RPMI7951 (cell line): Measurements from ENCODE around the gene PAMR1. TPM values are rescaled to one million over a fixed set of nuclear protein-coding genes. Genes with fewer than 3 reads are reported as not detected.

Experiments
- DNase-seq: peaks from one replicate; pipeline ENCODE4 v3.0.0-alpha.2; 2012; ENCODE audit warnings: low read depth
- total RNA-seq: library from RNA; depleted of rRNA; stranded (reverse); fragments of >200 nt; shearing (Covaris generic); gene quantifications from 2 replicates; pipeline ENCODE4 v1.2.3, GENCODE V29; 2014

PAMR1 gene
- total RNA-seq, 1 experiment from 2014 or later: 0.24 TPM

DNA sequence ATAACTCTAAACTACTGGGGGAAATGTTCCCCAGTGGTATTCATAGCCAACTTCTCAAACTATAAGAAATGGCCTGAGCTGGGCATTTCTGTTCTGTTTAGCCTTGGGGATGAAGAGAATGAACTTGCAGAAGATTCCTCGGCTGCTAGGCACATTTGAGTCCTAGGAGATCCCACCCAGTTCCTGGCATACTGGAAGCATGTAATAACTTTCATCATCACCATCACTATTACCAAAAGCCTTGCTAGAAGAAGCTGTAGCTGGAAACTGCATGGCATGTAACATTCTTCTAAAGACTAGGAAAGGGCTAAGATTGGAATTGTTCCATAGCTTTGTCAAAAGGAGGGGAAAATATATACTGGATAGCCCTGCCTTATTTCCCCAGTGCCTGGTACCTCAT, 65.9 kb downstream of the PAMR1 start:
- no peak for DNase-seq

DNA sequence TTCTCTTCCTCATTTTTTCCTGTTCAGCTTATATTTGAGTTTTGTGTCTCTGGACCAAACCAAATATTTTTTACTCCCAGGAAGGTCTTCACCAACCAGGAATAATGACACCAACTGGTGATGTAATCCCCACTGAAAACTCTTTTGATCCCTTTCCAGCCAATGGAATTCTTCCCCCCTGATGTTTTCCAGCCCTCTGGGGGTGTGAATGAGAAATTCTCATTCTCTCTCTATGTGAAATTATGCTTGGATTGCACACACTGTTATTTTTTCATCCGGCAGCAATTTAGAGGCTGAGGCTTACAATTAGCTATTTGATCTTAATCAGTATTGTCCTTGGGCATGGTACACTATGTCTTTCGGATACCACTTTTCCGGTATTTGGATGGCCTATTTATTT, 66.6 kb downstream of the PAMR1 start:
- no peak for DNase-seq

DNA sequence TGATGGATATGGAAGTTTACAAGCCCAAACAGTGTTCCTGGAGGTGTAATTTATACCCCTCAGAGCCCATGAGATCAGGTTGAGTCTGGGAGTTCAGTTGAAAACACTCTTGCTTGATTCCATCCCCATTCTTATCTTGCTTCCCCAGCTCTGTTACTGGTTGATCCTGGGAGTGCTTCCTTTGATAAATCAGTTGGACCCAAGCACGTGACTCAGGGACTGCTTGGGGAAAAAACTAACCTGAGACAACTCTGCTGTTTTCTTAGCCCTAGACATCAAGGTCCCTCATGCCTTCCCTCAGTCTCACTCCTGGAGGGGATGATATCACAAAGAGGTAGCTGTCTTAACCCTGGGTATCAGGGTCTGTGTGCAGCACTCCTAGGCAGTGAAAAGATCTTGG, 71.1 kb downstream of the PAMR1 start:
- no peak for DNase-seq

DNA sequence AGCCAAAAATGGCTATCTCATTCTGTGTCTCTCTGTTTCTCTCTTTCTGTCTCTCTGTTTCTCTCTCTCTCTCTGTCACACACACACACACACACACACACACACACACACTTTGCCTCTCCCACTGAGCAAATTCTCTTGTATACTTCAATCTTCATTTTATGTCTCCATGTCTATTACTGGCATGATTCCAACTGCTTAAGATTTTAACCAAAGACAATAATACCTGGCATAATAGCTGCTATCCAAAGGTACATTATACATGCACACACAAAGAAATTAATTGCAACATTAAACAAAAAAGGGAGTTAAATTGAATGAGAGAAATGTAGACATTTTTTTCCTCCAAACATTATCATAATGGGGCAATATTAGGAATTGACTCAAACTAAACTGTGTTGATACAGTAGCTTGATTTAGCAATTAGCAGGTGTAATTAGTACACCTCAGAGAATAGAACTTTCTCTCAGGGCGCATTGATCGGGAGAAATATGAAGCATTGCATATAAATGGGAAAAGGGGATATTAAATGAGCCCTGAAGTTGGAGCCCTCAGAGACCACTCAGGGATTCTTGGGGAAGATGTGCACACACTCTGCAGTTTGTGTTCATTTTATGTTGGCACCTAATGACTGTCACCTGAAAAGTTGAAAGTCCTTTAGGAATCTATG, 88.7 kb downstream of the PAMR1 start:
- no peak for DNase-seq

DNA sequence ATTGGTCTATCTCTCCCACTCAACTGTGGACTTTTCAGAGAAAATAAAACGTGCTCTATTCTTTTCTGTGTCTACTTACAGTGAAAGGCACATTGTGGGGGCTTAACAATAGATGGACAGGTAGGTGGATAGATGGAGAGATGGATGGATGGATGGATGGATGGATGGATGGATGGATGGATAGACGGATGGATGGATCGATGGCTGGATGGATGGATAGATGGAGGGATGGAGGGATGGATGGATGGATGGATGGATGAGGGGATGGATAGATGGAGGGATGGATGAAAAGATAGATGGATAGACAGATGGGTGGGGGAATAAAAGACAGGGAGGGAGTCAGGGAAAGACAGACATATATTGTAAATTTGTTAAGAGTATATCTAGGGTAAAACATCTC, 91.8 kb downstream of the PAMR1 start:
- DNase-seq: no peak

DNA sequence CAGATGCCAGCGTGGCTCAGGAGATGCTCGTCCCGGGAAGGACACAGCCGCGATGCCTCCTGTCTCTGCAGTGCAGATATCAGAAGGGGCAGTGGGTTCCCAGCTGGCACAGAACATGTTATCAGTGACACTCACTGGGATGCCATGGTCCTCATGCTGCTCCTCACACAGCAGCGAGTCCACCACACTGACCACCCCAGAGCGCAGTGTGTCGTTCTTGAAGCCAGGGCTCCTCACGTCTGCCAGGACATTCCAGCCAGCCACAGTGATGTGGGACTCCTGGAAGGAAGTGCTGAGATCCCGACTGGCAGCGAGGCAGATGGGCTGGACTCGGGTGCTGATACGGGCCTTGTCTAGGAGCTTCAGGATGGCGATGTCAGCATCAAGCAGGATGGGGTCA, 93.0 kb downstream of the PAMR1 start:
- no peak for DNase-seq

DNA sequence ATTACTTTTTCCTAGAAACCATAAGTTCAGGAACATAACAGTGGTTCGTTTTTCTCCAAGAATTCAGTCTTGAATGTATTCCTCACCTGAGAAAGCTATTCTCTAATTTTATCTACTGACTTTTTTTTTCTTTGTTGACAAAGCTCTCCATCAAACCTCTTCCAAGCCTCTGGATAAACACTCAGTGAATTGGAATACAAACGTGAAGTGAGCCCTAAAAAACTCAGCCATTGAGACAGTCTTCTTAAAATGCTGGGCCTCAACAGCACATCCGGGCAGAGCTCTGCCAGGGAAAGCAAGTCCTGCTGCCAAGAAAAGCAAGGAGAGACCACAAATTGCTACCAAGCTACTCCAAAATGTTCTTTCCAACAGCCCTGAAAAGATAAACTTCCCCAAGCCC, 98.3 kb downstream of the PAMR1 start:
- peak; percentile 40 for DNase-seq

DNA sequence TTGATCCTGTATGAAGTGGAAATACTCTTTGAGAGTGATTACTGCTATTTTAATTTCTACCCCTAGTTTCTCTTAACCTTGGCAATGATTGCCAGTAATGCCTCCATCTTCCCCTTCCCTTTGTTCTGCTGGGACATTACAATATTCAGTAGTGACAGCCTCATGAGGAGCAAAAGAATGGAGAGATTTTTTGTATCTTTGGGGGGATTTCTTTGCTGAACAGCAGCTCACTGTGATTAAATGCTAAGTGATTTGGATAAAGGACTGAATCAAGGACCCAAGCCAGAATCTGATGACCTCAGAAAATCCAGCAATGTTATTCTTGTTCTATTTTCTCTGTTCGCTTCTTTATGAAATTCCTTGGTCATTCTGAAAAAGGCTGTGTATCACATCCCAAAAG, 99.1 kb downstream of the PAMR1 start:
- DNase-seq: no peak

DNA sequence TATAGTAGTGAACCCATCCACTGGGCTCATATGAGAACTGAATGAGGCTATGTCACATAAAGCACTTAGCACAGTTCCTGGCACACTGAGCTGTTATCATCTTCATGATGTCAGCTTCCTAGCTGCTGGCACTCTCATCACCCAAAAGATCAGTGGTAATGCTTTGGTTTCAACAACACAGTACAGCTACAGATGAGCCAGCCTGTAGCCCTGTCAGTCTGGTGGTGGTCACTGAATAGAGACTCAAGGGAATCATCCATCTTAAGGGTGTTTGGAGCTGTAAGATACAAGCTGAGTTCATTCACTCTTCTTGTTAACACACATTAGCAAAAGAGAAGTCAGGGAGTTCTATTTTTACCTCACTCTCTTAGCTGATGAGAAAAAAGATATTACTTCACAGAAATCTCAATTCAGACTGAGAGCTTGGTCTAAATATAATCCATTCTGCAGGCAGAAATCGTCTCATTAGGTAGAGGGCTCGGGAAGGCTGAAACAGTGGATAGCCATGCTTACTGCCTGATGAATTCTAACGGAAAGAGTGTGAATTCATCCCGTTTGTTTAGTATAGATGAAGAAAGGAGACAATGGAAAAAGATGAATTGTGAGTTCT, 99.7 kb downstream of the PAMR1 start:
- DNase-seq: no peak

DNA sequence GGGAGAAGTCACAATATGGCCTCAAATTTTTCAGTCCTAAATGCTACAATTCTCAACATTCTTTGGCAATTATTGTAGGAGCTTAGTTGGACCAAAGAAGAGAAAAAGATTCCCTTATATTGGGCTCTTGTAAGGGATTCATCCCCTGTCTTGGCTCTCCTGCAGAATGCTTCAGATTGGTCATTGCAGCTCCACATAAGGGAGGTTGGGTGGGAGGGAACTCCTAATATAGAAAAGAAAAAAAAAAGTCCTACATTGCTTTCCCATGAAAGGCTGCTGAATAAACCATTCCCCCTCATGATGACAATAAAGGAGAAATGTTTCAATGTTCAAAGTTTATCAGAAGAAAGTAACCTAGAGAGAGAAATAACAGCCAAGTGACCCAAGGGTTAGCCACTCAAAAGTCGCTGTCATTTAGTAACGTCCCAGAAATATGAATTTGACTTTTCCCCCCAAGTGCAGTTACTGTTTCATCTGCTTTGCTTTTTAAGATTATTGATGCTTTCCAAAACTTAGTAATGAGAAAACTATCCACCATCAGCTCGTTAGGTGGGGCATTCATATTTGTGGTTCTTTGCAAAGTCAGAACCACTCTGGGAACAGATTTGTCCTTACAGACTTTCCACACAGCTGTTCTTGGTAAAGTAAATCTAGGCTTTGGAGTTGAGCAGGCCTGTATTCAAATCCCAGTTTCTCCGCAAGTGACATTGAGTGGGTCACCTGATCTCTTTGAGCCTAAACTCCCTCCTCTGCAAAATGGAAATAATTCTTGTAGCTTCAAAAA, 101.1 kb downstream of the PAMR1 start:
- no peak for DNase-seq

DNA sequence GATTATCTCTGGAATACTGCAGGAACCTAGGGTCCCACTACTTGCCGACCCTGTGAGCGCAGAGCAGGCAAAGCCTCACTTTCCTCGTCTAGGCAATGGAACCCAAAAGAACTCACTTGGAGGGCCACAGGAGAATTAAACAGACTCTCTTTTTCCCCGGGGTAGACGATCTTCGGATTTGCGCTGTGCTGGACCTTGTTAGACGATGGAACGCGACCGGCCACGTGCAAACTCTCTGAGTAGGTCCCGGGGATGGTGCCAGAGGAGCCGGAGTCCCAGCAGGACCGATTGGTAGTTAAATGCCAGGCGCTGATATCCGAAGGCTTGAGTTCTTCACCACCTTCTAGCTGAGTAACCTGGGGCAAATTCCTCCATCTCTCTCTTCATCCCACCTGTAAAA, 105.0 kb downstream of the PAMR1 start:
- no peak for DNase-seq

DNA sequence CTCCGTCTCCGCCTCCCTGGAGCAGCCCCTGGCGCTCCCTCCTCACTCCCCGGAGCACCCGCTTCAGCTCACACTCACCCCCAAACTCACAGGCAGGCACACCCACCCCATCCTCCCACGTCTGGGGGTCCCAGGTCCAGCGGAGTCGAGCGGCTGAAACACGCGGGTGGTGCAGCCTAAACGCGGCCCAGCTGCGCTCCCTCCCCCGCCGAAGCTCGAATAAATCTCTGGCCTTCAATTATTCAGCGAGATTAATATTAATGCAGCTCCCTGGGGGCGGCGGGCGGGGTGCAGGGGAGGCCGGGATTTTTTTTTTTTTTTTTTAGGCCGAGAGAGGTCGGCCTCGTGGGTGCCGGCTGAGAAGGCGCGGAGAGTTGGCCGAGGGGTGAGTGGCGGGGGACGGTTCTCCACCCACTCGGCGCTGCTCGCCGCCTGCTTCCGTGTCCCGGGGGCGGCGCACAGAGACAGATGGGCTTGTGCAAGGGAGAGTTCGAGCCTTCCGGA, 105.5 kb downstream of the PAMR1 start:
- no peak for DNase-seq

DNA sequence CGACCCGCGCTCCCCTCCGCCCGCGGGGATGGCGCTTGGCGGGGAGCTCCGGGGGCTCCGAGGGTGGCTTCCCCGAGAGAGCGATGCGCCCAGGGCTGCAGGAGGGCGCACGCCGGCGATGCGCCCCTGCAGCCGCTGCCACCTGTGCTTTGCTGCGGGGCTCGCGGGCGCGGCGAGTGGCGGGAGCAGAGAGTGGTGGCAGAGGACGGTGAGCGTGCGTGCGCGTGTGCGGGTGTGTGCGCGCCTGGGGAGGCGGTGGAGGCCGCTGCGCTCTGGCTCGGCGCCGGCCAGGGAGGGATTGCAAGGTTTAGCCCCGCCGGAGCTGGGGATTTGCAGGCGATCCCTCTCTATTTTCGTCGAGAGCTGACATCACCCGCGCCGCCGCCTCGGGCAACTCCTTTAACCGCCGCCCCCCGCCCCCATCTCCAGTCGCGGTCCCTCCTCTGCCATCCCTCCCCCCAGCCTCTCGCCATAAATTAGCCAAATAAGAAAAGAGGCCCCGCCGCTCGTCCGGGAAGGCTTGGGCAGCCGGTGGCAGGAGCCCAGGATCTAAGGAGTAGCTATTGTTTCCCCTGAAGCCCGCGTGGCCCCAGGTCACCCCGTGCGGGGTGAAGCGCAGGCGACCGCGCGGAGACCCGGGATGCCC, 106.1 kb downstream of the PAMR1 start, which contains the start of gene SLC1A2:
SLC1A2 (minus strand) TSS at position 375 of the 646 bp plus-strand sequence. CDS start 592 bp downstream, outside the sequence.
- DNase-seq: peak; percentile 11

DNA sequence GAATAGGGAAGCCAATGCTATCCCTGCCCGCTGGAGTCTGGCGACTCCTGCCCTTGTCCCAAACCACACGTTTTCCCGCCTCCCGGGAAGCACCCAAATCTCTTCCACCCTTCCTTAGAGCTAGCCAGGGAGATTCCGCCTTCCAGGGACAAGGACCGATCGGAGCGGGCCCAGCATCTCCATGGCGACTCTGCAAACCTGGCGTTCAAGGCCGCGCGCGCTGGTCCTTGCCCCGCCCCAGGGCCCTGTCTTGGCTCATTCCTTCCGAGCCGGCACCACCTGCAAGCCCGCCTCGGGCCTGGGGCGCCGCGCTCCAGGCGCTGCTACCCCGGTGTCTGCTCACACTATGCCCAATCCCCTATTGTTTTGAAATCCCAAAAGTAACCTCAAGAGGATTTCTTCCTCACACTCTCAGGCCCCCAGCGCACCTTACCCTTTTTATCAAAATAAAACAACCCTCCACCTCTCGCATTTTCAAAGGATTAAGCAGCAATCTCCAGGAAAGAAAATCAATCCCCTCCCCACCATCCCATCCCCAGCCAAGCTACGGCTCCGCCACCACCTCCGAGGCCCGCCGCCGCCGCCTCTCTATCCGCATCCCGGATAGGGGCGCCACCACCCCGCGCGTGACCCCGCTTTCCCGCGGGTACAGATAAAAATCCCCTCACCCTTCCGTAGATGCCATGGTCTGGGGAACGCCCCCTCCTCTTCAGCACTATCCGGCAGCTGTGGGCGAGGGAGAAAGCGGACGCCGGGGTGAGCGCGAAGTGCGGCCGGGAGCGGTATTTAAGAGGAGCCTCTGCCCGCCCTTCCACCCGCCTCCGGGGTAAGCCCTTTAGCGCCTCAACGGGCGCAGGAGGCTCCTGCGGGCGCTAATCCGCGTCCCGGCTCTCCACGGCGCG, 106.9 kb downstream of the PAMR1 start:
- DNase-seq: no peak

DNA sequence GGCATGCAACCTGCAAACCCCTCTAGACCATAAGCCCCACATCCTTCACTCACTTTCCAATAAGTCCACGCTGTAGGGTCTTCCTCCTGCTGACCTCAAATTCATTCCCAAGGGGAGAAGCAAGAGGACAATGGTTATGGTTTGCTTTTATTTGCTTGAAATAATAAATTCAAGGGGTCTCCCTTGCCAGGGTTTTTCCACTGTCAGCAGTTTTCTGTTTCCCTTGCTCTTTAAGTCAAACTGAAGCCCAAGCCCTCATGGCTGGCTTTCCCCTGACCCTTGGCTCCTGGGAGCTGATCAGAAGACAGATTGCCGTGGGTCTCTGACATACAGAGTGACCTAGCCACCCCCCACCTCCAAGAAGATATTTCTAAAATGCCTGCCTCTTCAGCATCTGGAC, 109.9 kb downstream of the PAMR1 start:
- no peak for DNase-seq

DNA sequence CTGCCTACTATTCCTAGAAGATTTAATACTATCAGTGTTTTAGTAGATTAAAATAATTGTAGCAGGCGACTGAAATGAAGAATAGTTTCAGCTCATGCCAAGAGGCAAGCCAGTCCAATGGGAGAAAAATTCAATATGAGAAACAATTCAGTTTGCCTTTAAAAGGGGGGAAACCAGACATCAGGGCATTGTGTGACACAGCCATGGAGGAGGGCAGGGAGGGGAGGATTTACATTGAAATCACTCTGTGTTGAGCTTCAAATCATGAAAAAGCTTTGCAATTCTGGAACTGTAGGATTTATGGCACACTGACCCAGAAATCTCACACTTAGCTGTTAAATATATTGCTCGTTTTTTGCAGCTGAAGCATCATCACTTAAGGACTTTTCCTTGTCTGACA, 110.6 kb downstream of the PAMR1 start:
- no peak for DNase-seq

DNA sequence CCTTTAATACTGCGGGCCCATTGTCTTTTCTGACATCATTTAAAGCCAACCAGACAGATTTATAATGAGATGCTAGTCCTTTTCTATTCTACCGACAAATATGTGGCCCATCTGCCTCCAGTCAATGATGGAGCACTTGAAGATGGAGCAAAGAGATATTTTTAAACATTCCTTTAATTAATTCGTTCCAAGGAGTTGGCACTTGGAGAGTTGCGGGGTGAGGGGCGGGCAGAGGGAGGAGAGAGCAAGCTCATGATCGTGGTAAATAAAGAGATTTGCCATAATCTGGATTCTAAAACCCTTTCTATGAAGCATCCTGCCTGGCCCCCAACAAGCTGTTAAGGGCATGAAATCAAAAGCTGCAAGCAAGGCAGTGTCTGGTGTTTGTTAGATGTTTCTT, 111.1 kb downstream of the PAMR1 start:
- DNase-seq: no peak

DNA sequence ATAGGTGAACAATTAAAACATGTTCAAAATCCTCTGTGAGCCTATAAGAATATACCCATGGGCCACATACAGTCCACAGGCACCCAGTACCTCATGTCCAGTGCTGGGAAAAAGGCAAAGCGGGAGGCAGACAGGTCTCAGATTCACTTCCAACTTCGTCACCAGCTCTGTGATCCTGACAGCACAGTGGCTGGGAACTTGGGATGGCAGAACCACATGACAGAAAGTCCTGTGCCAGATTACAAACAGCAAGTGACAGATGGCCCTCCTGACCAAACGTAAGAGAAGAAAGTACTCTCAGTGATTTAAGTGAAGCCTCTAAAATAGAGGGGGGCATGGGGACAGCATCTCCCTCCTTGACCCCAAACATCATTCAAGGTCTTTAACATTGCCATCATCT, 111.8 kb downstream of the PAMR1 start:
- no peak for DNase-seq

DNA sequence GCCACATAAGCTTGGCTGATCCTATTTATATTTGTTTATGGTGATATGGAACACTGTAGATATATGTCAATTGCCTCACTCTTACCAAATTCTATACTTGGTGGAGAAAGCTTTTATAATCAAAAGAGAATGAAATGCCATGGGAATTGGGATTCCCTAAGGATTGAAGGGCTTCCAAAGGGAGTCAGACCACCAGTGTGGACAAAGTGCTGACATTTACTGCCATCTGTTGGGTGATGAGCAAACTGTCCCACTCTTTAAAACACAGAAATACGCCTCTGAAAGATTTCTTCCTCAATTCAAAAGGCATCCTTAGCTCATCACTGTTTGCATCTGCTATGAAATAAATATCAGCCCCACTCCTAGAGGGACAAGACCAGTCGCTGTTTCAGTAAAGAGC, 113.1 kb downstream of the PAMR1 start:
- peak; percentile 33 for DNase-seq

DNA sequence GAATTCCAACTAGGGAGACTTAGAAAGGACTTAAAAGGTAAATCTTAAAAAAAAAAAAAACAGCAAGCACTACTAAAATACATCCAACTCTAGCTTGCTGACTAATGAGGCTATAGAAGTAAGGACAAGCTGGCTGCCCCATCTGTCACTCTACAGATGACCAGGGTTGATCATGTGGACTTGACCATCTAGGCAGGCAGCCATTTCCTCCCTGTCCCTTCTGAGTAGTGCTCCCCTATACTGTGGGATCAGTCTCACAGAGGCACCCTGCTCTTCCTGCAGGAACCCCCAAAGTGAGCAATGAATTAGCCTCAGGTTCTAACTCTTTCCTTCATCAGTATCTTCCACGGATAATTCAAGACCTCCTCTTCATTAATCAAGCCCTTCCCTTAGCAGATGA, 118.4 kb downstream of the PAMR1 start:
- DNase-seq: no peak

DNA sequence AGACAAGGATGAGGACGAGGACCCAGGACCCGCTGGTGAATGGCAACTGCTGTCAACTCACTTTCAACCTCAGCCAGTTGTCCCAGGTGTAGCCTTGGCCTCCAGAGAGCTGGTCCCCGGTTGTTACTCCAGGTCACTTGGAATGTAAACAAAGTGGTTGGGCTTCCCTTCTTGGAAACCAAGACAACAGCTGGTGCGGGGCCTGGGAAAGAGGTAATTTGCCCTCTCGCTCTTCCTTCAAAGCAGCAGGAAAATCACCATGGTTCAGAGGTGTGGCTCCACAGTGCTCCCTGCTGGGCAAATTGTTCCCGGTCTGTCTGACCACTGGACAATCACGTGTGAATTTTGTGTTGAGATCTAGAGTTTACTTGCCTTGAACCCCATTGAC, 121.0 kb downstream of the PAMR1 start:
- peak; percentile 60 for DNase-seq
